Esophagus muscularis mucosa (tissue), 4 donors: Measurements from ENCODE around the gene MMP7. TPM values are rescaled to one million over a fixed set of nuclear protein-coding genes. Genes with fewer than 3 reads are reported as not detected.

Experiments
- DNase-seq: peaks from one replicate; pipeline ENCODE4 v3.0.0-alpha.2; 2017; ENCODE audit errors: extremely low spot score
- H3K27ac ChIP-seq, 4 donors: fragments of 200-600 bp; sonication (generic); replicated peaks in 1 of 4; 1 replicate in 3 of 4; 2 replicates in 1 of 4; pipeline ENCODE4 v1.5.1; 2016 to 2019; ENCODE audit warnings: mild to moderate bottlenecking in 1 of 4
- H3K27me3 ChIP-seq, 4 donors: fragments of 200-600 bp; sonication (generic); one replicate each; pipeline versions ENCODE4 v1.5.1 to v1.6.0; 2016 to 2019
- H3K36me3 ChIP-seq, 4 donors: fragments of 200-600 bp; sonication (generic); one replicate each; pipeline ENCODE4 v1.5.1; 2016 to 2019
- H3K4me1 ChIP-seq, 4 donors: fragments of 200-600 bp; sonication (generic); one replicate each; pipeline ENCODE4 v1.5.1; 2016 to 2019
- H3K4me3 ChIP-seq, 4 donors: fragments of 200-600 bp; sonication (generic); 1 replicate in 2 of 4; 2 replicates in 2 of 4; pipeline ENCODE4 v1.5.1; 2016 to 2019; ENCODE audit warnings: mild to moderate bottlenecking in 4 of 4, moderate library complexity in 1 of 4
- H3K9me3 ChIP-seq, 4 donors: fragments of 200-600 bp; sonication (generic); 1 replicate in 3 of 4; 2 replicates in 1 of 4; pipeline ENCODE4 v1.5.1; 2016 to 2019
- EP300 ChIP-seq: sonication (generic); formaldehyde crosslinking; IDR thresholded peaks from one replicate; pipeline ENCODE4 v1.6.1; 2017; ENCODE audit warnings: antibody characterized with exemption
- POLR2A ChIP-seq: fragments of 450-650 bp; IDR thresholded peaks from one replicate; pipeline ENCODE4 v1.6.1; 2017; ENCODE audit warnings: antibody characterized with exemption, moderate library complexity, mild to moderate bottlenecking, low read depth
- POLR2AphosphoS5 ChIP-seq, 2 donors: sonication (generic); formaldehyde crosslinking; IDR thresholded peaks; one replicate each; pipeline ENCODE4 v1.6.1; 2017; ENCODE audit warnings: antibody characterized with exemption in 2 of 2
- WGBS: methylation state at CpG from one replicate; pipeline ENCODE4 v1.1.5; 2018; 5-methylcytosine and 5-hydroxymethylcytosine counted together
- intact Hi-C: fragments of 100-400 bp; cut with DNase I; formaldehyde crosslinking; loops from one replicate; pipeline ENCODE4 v1.15.1; 2023
- total RNA-seq, 4 donors: library from RNA; depleted of rRNA; stranded (reverse); fragments of >200 nt; gene quantifications; one replicate each; pipeline versions ENCODE4 v1.1.0 to v1.2.1, GENCODE V29; 2016
- TF ChIP-seq, protein P1 (sequence below), 3 experiments: fragments of 200-600 bp in 2 of 3; fragments of 450-650 bp in 1 of 3; sonication (generic) in 2 of 3; IDR thresholded peaks; one replicate each; pipeline ENCODE4 v1.5.1; 2017 to 2019; ENCODE audit warnings: antibody characterized with exemption in 3 of 3, mild to moderate bottlenecking in 2 of 3, moderate library complexity in 1 of 3

The MMP7 gene
- total RNA-seq, 4 donors from 2014 or later, result not detected

DNA sequence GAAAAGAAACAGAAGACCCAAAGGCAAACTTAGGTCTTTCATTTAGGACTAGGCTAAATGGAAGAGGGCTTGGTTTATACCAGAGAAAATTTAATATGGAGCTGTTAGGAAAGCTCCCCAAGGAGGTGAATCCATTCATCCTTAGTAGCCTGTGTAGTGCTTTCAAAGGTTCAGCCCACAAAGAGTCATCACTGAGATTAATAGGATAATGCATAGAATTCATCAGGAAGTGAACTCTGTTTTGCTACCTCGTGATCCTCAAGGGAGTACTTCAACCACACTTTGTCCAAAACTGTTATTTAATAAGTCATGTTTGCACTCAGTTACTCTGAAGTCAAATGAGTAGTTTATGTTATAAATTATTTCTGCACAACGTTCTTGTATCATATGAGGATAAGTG lies 43.3 kb upstream of the MMP7 start:
- Histone ChIP-seq H3K27ac (no peak overlapping the region), H3K9me3 (no peaks in the 10 kb centered on the region), H3K4me3 (no peak overlapping the region), H3K36me3 (no peaks in the 10 kb centered on the region), H3K27me3 (no peaks in the 10 kb centered on the region), H3K4me1 (no peaks in the 10 kb centered on the region)
- no peak for DNase-seq
- intact Hi-C loops, result no loop called here
- TF ChIP-seq, protein P1, sequence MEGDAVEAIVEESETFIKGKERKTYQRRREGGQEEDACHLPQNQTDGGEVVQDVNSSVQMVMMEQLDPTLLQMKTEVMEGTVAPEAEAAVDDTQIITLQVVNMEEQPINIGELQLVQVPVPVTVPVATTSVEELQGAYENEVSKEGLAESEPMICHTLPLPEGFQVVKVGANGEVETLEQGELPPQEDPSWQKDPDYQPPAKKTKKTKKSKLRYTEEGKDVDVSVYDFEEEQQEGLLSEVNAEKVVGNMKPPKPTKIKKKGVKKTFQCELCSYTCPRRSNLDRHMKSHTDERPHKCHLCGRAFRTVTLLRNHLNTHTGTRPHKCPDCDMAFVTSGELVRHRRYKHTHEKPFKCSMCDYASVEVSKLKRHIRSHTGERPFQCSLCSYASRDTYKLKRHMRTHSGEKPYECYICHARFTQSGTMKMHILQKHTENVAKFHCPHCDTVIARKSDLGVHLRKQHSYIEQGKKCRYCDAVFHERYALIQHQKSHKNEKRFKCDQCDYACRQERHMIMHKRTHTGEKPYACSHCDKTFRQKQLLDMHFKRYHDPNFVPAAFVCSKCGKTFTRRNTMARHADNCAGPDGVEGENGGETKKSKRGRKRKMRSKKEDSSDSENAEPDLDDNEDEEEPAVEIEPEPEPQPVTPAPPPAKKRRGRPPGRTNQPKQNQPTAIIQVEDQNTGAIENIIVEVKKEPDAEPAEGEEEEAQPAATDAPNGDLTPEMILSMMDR (IDR thresholded peaks at IDR 0.05), result no peak
- no peak for TF ChIP-seq POLR2AphosphoS5 (IDR thresholded peaks at IDR 0.05)
- no peak for TF ChIP-seq EP300
- no peak for TF ChIP-seq POLR2A
- 43% methylated on average over 2 of the region's 2 CpGs for WGBS

DNA sequence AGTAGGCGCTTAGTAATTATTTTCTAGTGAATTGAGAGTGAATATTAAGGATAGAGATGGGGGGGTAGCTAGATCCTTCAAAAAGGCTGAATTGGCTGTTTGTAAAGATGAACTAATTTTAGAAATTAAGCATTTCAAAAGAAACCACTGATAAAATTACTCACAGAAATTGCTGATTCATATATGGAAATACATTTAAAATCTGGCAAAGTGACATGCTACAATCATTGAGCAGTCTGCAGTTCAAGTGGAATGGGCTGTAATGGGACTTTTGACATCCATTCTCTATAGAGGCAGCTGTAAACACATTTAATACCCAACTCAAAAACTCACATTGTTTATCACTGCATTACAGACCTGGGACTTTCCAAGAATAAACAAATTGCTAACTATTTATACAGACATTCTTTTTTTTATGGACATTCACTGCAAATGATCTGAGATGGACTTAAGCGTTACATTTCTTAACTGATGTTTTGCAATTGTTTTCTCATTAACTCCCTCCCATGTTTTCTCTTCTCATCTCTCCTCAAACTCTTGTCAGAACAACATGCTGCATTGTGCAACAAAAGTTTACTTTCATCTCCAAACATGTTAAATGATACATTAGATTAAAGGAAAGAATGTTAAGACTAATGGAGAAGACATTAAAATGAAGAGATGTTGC lies 42.1 kb upstream of the MMP7 start:
- intact Hi-C loops, result no loop called here
- Histone ChIP-seq H3K4me3 (no peak overlapping the region), H3K4me1 (no peaks in the 10 kb centered on the region), H3K9me3 (no peaks in the 10 kb centered on the region), H3K36me3 (no peaks in the 10 kb centered on the region), H3K27ac (no peak overlapping the region), H3K27me3 (no peaks in the 10 kb centered on the region)
- 86% methylated on average over 2 of the region's 2 CpGs for WGBS
- DNase-seq, result no peak
- TF ChIP-seq POLR2AphosphoS5 (IDR thresholded peaks at IDR 0.05), result no peak
- no peak for TF ChIP-seq POLR2A
- TF ChIP-seq, protein P1 (IDR thresholded peaks at IDR 0.05), result no peak
- TF ChIP-seq EP300, result no peak

DNA sequence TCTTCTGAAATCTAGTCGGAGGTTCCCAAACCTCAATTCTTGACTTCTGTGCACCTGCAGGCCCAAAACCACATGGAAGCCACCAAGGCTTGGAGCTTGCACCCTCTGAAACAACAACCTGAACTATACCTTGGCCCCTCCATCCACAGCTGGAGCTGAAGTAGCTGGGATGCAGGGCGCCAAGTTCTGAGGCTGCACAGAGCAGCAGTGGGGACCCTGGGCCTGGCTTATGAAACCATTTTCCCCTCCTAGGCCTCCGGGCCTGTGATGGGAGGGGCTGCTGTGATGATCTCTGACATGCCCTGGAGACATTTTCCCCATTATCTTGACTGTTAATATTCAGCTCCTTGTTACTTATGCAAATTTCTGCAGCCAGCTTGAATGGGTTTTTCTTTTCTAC lies 38.3 kb upstream of the MMP7 start:
- 68% methylated on average over 2 of the region's 3 CpGs for WGBS
- TF ChIP-seq POLR2AphosphoS5 (IDR thresholded peaks at IDR 0.05) (no peak), POLR2A (no peak), EP300 (no peak)
- TF ChIP-seq, protein P1 (IDR thresholded peaks at IDR 0.05), result no peak
- DNase-seq, result no peak

DNA sequence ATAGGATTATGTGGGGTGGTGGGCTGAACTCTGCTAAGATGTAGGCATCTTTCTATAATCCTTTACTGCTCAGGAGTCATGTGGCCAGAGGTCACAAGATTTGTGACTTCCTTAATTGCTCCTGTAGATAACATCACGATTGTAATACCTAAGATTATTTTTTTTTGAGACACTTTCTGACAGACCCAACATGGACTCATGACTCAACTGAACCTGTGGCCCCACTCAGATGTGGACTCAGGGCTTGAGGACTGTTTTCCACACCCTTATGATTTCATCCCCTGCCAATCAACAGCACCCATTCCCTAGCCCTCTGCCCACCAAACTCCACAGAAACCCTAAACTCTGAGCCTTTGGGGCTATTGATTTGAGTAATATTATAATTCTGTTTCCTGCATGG lies 35.6 kb upstream of the MMP7 start:
- DNase-seq, result no peak
- no peak overlapping the region for H3K4me3 ChIP-seq
- 73% methylated on average over 1 of the region's 1 CpG for WGBS
- intact Hi-C loops, result no loop called here
- no peak overlapping the region for H3K27ac ChIP-seq
- TF ChIP-seq POLR2A (no peak), POLR2AphosphoS5 (IDR thresholded peaks at IDR 0.05) (no peak)
- TF ChIP-seq, protein P1 (IDR thresholded peaks at IDR 0.05), result no peak
- H3K9me3 ChIP-seq, result peaks cover 0 to 5% (median 0%) of the 10 kb centered on the region in 4 donors
- no peaks in the 10 kb centered on the region for H3K36me3 ChIP-seq
- peaks cover 0 to 6% (median 0%) of the 10 kb centered on the region in 4 donors for H3K4me1 ChIP-seq
- H3K27me3 ChIP-seq, result no peaks in the 10 kb centered on the region

More for the DNA sequence above, 38.3 kb upstream of the MMP7 start:
- intact Hi-C loops, result no loop called here
- H3K36me3 ChIP-seq, result no peaks in the 10 kb centered on the region
- no peaks in the 10 kb centered on the region for H3K4me1 ChIP-seq
- H3K27me3 ChIP-seq, result no peaks in the 10 kb centered on the region
- H3K4me3 ChIP-seq, result no peak overlapping the region
- H3K27ac ChIP-seq, result no peak overlapping the region
- H3K9me3 ChIP-seq, result peaks cover 0 to 5% (median 0%) of the 10 kb centered on the region in 4 donors

DNA sequence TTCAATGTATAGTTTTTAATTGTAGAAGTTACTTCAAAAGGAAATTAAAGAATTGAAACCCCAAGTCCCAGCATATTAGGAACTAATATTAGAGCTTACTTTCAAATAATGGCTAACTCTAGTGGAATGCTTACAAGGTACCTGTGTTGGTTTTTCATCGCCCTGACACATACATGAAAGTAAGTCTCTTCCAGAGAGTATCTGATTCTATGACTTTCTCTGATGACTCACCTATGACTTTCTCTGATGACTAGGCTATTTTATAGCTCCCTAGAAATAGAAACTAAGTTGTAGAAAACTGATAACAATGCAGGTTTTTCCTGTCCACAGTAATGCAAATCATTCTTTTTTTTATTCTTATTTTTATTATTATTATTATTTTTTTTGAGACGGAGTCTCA lies 33.6 kb upstream of the MMP7 start:
- no peaks in the 10 kb centered on the region for H3K27me3 ChIP-seq
- H3K4me1 ChIP-seq, result peaks cover 0 to 19% (median 7%) of the 10 kb centered on the region in 4 donors
- H3K27ac ChIP-seq, result no peak overlapping the region
- no peaks in the 10 kb centered on the region for H3K36me3 ChIP-seq
- 68% methylated on average over 2 of the region's 2 CpGs for WGBS
- no peak for DNase-seq
- no peak for TF ChIP-seq EP300
- TF ChIP-seq POLR2AphosphoS5 (IDR thresholded peaks at IDR 0.05), result no peak
- TF ChIP-seq, protein P1 (IDR thresholded peaks at IDR 0.05), result no peak
- TF ChIP-seq POLR2A, result no peak
- intact Hi-C loops, result no loop called here
- peaks cover 0 to 5% (median 0%) of the 10 kb centered on the region in 4 donors for H3K9me3 ChIP-seq
- H3K4me3 ChIP-seq, result no peak overlapping the region
